ENCODE measurements around the gene MUC4.
"Not testable (repeated sequence)": the region's sequence is repeated elsewhere in the genome, so short reads cannot be mapped to it uniquely, and the experiment has no call there.

The MUC4 gene

DNA sequence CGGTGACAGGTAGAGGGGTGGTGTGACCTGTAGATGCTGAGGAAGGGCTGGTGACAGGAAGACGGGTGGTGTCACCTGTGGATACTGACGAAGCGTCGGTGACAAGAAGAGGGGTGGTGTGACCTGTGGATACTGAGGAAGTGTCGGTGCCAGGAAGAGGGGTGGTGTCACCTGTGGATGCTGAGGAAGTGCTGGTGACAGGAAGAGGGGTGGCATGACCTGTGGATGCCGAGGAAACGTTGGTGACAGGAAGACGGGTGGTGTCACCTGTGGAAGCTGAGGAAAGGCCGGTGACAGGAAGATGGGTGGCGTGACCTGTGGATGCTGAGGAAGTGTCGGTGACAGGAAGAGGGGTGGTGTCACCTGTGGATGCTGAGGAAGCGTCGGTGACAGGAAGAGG is 27.7 kb downstream of the MUC4 start:
- DNase-seq: not testable (repeated sequence)

- not testable (repeated sequence) for DNase-seq
Measured at GRCh38 chr3:195781236-195781635, 30.5 kb downstream of the MUC4 start.

GRCh38 chr3:195777975-195778374 is 33.8 kb downstream of the MUC4 start:
- DNase-seq: no peak

- peak; percentile 34 for DNase-seq
Measured at GRCh38 chr3:195774917-195775316, 36.8 kb downstream of the MUC4 start.

DNA sequence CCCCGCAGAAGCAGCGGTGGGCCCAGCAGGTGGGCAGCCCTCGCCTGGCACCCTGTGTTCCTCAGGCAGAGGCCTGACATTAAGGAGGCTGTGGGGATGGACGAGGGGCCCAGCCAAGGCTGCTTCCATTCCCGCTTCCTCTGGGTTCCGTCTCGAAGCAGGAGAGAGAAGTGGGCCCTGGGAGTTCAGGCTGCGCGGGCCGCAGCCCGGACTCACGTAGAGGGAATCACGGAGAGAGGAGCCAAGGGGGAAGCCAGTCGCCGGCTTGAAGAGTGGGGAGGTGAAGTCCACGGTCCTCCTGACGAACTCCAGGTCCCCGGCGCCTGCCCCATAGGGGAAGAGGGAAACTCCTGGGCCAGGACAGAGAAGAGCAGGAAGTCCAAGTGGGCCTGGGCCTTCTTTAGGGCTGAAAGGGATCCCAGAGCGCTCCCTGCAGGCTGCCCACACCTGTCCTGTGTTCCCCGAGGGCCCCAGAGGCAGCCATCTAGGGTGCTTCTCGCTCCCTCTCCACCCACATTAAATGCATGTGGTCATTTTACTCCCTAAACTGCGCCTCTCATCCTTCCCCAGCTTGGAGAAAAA is 37.7 kb downstream of the MUC4 start:
- DNase-seq: no peak

DNA sequence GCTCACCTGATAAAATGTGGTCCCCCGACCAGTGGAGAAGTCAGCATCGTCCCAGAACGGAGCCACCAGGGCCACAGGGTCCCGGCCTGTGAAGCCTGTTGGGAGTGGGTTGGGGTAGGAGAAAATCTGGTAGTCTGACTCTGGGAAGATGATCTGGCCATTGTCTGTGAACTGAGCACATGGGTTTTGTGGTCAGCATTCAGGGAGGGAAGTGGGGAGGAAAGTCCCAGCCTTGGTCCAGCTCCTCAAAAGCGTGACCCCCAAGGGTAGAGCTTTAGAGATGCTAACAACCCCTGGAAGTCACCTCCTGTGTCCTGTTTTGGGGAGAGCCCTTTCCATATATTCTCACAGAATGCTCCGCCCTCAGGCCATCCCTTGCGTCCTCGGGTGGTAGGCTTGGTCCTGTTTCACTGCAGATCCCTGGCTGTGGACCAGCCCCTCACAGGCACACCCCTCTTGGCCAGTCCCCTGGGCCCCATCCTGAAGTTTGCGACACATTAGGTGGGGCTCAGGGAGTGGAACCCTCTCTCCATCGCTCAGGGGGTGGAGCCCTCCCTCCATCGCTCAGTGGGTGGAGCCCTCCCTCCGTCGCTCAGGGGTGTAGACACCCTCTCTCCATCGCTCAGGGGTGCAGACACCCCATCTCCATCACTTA is 40.0 kb downstream of the MUC4 start:
- no peak for DNase-seq

DNA sequence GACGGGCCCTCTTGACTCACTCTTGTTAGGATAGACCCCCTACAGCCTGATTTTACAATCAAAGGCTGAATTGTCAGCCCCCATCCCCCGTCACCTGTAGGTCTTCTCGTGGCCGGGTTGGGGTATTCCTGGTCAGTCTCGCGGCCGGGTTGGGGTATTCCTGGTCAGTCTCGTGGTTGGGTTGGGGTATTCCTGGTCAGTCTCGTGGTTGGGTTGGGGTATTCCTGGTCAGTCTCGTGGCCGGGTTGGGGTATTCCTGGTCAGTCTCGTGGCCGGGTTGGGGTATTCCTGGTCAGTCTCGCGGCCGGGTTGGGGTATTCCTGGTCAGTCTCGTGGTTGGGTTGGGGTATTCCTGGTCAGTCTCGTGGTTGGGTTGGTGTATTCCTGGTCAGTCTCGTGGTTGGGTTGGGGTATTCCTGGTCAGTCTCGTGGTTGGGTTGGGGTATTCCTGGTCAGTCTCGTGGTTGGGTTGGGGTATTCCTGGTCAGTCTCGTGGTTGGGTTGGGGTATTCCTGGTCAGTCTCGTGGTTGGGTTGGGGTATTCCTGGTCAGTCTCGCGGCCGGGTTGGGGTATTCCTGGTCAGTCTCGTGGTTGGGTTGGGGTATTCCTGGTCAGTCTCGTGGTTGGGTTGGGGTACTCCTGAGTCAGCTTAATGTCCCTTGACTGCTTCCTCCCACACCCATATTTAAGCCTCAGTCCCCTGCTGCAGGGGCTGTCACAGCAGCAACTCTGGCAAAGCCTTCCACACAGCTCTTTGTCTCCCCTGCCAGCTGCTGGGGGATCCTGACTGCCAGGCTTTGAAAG is 40.7 kb downstream of the MUC4 start:
- not testable (repeated sequence) for DNase-seq

DNA sequence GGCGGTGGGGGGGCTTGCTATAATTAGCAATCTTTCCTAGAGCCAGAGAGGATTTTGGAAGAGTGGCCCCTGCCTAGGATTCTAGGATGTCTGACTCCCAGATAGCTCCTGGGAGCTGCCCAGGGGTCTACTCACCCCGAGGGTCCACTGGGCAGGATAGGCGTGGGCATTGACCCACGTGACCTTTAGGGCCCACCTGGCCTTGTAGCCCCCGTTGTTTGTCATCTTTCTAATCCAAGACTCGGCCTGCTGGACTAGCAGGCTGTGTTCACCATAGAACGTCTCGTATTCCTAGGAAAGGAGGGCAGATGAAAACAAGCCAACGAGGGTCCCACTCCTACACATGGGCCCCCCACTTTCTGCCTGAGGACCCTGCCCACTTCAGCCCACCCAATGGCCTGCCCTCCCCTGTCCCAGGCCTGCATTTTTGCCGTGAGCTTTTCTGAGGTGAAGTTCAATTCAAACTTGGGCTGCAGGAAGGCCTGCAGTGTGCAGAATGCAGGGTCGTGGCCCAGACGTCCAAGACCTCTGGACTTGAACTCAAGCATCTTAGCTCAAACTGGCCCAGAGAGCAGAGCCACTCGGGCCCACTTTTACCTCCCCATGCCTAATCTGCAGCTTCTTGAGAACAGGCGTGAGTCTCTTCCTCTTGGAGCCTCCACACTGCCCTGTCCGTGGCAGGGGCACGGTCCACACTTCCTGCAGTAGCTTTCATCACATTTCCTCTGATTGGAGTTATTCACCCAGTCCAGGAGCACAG is 41.5 kb downstream of the MUC4 start:
- DNase-seq: no peak

DNA sequence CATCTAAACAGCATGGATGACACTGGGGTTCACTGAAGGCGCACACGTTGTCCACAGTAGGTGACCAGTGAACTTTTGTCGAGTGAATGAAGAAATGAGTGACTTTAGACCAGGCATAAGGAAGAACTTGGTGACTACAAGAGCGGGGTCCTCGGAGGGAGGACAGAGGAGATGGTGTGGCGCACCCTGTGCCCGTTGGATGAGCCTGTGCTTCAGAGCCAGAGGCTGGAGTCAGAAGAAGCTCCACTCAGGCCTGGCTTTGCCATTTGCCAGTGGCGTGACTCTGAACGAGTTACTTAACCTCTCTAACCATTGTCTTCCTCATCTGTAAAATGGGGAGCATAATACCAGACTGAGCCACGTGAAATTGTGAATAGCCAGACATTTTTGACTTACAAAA is 42.2 kb downstream of the MUC4 start:
- no peak for DNase-seq

DNA sequence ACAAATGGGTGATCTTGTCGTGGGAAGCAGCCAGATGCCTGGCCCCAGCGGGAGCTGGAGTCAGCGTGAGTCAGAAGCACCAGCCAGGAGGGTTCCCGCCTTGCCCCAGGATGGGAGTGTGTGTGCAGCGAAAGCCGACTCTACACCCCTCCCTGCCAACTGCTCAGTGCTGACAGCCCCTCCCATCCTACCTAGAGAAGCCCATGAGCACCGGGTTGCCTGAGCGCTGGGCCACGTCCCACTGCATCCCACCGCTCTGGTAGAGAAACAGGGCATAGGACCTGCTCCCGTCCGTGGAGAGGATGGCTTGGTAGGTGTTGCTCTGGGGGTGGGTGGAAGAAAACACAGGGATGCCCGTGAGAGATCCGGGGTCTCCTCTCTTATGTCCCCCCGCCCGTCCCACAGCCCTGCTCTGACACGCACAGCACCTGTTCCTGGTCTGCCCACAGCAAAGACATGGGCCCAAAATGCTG is 42.9 kb downstream of the MUC4 start:
- DNase-seq: no peak

DNA sequence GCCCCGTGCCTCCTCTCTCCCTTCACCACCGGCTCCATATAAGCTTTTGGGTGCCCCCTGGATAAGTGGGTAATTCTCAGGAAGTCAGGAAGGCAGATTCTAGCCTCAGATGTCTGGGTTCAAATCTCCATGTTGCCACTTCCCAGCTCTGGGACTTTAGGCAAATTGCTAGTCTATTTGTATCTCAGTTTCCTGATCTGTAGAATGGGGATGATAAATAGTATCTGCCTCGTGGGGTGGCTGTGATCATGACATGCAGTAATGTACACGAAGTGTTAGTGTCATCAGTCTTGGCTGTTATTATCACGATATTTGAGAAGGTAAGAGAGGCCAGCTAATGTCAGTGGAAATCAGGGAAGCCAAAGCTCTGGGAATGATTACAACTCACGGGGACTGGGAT is 43.3 kb downstream of the MUC4 start:
- DNase-seq: no peak

DNA sequence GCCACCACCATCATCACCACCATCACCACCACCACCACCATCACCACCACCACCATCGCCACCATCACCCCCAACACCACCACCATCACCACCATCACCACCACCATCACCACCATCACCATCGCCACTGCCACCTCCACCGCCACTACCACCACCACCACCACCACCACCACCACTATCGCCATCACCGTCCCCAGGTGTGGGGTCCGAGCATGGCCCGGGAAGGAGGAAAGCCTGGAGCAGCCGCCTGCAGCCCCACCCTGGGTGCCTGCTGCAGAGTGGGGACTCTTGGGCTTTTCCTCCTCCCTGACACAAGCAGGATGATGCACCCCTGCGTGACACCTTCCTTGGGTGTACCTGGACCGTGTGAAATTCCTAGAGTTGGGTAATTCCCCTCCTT is 43.9 kb downstream of the MUC4 start:
- no peak for DNase-seq

DNA sequence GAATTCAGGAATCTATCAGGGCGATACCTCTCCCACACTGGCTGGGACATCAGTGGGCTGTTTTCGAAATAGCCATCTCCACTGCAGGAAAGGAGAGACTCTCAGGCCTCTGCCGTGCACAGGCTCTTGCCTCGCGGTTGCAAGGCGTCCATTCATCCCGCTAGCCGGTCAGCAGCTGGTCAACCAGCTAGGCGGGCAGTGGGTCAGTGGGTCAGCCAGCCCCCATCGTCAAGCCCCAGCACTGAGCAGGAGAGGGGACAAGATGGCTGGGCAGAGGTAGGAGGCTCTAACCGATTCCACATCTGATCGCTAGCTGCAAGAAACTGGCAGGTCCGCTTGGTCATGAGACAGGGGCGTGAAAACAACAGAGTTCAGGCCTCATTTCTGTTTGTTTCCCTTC is 45.1 kb downstream of the MUC4 start:
- no peak for DNase-seq

GRCh38 chr3:195764961-195765706 is 46.6 kb downstream of the MUC4 start:
- no peak for DNase-seq

DNA sequence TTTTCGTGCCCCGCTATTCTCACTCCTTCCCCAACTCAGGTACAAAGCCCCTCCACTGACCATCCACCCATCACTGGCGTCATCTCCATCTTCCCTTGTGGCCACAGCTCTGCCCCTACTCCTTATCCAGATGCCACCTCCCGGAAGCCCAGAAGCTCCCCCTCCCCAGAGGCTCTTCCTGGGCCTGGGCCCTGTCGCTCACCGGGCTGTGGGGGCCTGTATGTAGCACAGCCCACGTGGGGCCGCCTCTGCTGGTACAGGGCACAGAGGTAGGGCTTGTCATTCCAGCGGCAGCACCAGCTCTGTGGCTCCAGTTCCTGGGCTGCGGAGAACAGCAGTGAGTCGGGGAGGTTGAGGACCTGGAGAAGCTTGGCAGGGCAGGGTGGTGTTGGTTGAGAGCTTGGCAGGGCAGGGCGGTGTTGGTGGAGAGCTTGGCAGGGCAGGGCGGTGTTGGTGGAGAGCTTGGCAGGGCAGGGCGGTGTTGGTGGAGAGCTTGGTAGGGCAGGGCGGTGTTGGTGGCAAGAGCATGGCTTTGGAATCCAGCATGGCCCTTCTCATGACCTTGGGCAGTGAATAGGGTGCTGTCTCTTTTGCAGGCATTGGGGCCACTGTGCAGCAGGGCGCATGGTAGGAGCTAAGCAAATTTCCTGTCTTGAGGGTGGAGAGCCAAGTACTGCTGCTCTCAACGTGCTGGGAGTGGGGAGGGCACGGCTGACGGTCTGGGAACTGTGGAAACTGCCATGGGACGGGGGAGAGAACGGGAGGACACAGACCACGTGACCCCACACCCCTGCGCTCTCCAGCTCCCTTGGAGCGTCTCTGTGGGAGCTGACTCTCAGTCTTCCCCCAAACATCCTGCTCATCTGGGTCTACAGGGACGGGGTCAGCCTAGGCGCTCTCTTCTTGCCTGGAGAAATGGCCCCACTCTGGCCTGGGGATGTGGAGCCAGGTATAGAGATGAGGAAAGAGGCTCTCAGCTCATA is 47.6 kb downstream of the MUC4 start:
- no peak for DNase-seq

DNA sequence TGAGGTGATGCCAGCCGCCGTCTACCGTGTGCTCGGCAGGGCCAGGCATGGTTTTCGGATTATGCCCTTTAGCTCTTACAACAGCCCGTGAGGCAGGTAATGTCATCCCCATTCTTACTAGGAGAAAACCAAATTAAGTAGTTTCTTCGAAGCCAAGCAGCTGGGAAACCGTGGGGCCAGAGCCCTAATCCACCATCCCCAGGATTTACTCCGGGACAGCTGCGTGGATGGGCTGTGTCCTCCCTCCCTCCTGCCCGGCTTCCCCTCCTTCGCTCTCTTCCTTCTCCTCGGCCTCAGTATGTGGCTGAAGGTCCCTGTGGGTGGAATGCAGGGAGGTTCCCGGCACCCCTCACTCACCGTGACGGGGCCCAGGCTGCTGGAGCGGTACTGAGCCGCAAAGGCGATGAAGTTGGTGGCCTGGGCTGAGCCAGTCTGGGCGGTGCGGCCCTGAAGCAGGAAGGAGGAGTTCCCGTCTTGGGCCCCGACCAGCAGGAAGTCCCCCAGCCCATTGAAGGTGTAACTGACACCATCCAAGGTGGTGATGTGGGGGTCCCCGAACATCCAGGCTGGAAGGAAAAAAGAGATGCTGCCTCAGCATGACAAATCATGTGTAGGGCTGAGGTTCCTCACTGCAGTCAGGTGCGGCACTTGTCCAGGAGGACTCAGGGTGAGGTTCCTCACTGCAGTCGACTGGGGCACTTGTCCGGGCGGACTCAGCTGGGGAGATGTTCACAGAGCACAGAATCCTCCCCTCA is 48.5 kb downstream of the MUC4 start:
- DNase-seq: no peak

GRCh38 chr3:195762611-195763010 is 49.1 kb downstream of the MUC4 start:
- no peak for DNase-seq

GRCh38 chr3:195762249-195762585 is 49.5 kb downstream of the MUC4 start:
- no peak for DNase-seq

DNA sequence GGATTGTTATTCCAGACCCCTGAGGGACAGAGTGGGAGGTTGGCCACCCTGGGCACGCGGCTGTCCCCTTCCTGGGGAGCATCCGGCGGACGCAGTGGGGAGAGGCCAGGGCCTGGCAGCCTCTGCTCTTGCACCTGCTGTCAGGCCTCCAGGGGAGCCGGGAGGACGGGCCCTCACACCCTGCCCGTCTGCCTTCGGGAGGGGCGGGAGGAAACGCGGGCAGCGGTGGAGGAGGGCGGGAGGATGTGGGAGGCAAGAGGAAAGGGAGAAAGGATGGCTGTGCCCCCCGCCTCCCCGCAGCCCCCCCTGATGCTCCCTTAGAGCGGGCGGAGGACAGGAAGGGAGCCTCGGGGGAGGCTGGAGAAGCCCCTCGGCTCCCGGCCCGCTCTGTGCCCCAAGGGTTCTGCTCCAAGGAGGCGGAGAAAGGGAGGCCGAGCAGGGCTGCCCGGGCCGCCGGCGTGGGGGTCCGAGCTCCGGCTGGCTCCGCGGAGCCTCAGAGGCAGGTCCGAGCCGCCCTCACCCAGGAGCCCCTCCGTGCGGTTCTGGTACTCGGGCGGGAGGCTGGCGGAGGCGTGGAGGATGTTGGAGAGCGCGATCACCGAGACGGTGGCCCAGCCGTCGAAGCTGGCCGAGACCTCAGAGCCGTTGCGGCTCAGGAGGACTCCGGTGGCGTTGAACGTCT is 50.0 kb downstream of the MUC4 start:
- DNase-seq: no peak

DNA sequence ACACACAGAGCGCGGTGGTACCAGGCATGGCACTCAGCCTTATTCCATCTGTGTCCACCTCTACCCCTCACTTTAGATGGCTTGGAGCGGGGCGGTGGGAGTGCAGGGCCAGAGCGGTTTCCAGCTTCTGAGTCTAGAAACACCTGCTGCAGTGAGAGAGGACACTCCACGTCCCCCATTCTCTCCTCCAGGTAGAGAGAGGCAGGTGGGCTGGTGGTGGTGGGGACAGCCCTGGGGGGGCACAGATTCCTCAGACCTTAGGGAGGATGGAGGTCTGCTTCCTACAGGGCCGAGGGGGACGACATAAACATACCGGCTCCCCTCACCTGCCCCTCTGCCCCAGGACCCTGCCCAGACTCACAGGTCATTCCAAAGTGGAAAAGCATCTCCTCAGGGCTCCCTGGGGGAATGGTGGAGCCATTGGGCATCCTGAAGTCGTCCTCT is 50.6 kb downstream of the MUC4 start:
- no peak for DNase-seq

Measured in NCI-H526 treated with DMSO at 0.1 percent for 48 hours (cell line).